KMS-11 (cell line): ENCODE results near the gene CLDN7.

ENCODE experiments used
- H2AFZ ChIP-seq: fragments of 200-600 bp; sonication (generic); 2 replicates; pipeline ENCODE4 v1.6.1; 2016; ENCODE audit warnings: antibody characterized with exemption, mixed run types, low read depth
- H3K27ac ChIP-seq: fragments of 200-600 bp; sonication (generic); 2 replicates; pipeline ENCODE4 v1.6.1; 2016; ENCODE audit warnings: mild to moderate bottlenecking, mixed run types
- H3K27me3 ChIP-seq: fragments of 200-600 bp; sonication (generic); 2 replicates; pipeline ENCODE4 v1.6.1; 2017; ENCODE audit warnings: mild to moderate bottlenecking, low read depth, mixed run types, moderate library complexity; ENCODE audit not compliant: insufficient read depth
- H3K36me3 ChIP-seq: fragments of 200-600 bp; sonication (generic); 2 replicates; pipeline ENCODE4 v1.6.1; 2017; ENCODE audit warnings: mild to moderate bottlenecking, mixed run types; ENCODE audit not compliant: insufficient read depth
- H3K4me1 ChIP-seq: fragments of 200-600 bp; sonication (generic); 2 replicates; pipeline ENCODE4 v1.6.1; 2016; ENCODE audit warnings: mild to moderate bottlenecking, low read depth, mixed run types; ENCODE audit not compliant: poor library complexity, severe bottlenecking
- H3K4me2 ChIP-seq: fragments of 200-600 bp; sonication (generic); 2 replicates; pipeline ENCODE4 v1.7.0; 2016; ENCODE audit warnings: mild to moderate bottlenecking, mixed run types
- H3K4me3 ChIP-seq: fragments of 200-600 bp; sonication (generic); IDR thresholded peaks from 2 replicates; pipeline ENCODE4 v1.6.1; 2017; ENCODE audit warnings: low read depth, low read length, mixed read lengths; ENCODE audit not compliant: insufficient read depth
- H3K79me2 ChIP-seq: fragments of 200-600 bp; sonication (generic); 2 replicates; pipeline ENCODE4 v1.6.1; 2016; ENCODE audit warnings: low read depth, mixed run types; ENCODE audit not compliant: insufficient read depth
- H3K9ac ChIP-seq: fragments of 200-600 bp; sonication (generic); 2 replicates; pipeline ENCODE4 v1.6.1; 2016; ENCODE audit warnings: mild to moderate bottlenecking, mixed run types
- H4K20me1 ChIP-seq: fragments of 200-600 bp; sonication (generic); 2 replicates; pipeline ENCODE4 v1.6.1; 2016; ENCODE audit warnings: mild to moderate bottlenecking, mixed run types; ENCODE audit not compliant: insufficient read depth
- CTCF ChIP-seq: fragments of 200-600 bp; sonication (generic); conservative IDR thresholded peaks from 2 replicates; pipeline ENCODE4 v1.6.1; 2017; ENCODE audit warnings: low read depth, mild to moderate bottlenecking, antibody characterized with exemption, low read length, moderate library complexity, mixed read lengths

CLDN7 gene

GRCh38 chr17:7223375-7223774 is 38.9 kb downstream of the CLDN7 start:
- H4K20me1 ChIP-seq, result no peaks in the 10 kb centered on the region
- no peak for TF ChIP-seq CTCF
- H3K4me1 ChIP-seq, result no peaks in the 10 kb centered on the region
- no peaks in the 10 kb centered on the region for H3K27me3 ChIP-seq
- H3K9ac ChIP-seq, result no peak overlapping the region
- no peak overlapping the region for H3K4me3 ChIP-seq
- H3K27ac ChIP-seq, result no peak overlapping the region
- H2AFZ ChIP-seq, result no peak overlapping the region
- no peaks in the 10 kb centered on the region for H3K36me3 ChIP-seq
- H3K79me2 ChIP-seq, result no peaks in the 10 kb centered on the region
- H3K4me2 ChIP-seq, result no peak overlapping the region

DNA sequence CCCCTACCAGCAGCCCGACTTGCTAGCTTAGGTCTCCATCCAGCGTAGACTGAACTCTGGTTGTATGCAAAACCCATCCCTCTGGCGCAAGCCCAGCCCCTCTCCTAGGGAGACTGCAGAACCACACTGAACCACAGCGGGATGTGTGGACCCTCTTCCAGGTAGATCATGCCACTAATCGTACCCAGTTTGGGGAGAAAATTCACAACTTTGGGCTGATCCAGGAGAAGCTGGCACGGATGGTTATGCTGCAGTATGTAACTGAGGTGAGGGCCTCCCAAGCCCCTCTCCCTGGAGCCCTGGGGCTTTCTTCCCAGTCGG is 39.3 kb downstream of the CLDN7 start:
- Histone ChIP-seq H2AFZ (no peak overlapping the region), H4K20me1 (no peaks in the 10 kb centered on the region), H3K79me2 (no peaks in the 10 kb centered on the region), H3K9ac (no peak overlapping the region), H3K36me3 (no peaks in the 10 kb centered on the region), H3K27ac (no peak overlapping the region), H3K4me2 (no peak overlapping the region), H3K27me3 (no peaks in the 10 kb centered on the region), H3K4me3 (no peak overlapping the region), H3K4me1 (no peaks in the 10 kb centered on the region)
- TF ChIP-seq CTCF, result no peak

DNA sequence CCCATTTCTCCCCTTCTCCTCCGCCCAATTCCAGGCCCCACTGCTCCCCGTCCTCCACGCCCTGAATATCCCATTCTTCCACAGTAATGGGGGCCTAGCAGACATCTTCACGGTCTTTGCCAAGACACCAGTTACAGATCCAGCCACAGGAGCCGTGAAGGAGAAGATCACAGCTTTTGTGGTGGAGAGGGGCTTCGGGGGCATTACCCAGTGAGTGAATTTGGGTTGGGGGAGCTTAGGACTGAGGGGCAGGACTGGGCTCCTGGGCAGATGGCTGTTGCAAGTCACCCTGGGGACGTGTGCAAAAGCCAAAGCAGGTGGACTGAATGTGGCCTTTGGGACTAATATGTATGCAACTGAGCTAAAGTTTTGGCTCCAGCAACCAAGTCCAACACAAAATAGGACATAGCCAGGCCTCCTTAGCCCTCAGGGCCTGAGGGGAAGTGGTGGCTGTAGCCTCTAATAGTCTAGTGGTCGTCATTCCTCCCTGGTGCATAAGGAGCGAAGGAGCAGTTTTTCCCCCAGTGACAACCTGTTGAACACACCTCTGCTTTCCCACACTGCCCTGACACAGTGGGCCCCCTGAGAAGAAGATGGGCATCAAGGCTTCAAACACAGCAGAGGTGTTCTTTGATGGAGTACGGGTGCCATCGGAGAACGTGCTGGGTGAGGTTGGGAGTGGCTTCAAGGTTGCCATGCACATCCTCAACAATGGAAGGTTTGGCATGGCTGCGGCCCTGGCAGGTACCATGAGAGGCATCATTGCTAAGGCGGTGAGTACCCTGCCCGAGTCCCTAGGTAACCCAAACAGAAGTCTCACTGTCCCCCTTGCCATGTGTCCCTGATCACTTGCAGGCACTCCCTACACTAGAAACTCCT is 39.9 kb downstream of the CLDN7 start:
- Histone ChIP-seq H3K4me3 (no peak overlapping the region), H3K27me3 (no peaks in the 10 kb centered on the region), H3K9ac (no peak overlapping the region), H4K20me1 (no peaks in the 10 kb centered on the region), H2AFZ (no peak overlapping the region), H3K4me2 (no peak overlapping the region), H3K27ac (no peak overlapping the region), H3K79me2 (no peaks in the 10 kb centered on the region), H3K4me1 (no peaks in the 10 kb centered on the region), H3K36me3 (no peaks in the 10 kb centered on the region)
- TF ChIP-seq CTCF, result no peak

DNA sequence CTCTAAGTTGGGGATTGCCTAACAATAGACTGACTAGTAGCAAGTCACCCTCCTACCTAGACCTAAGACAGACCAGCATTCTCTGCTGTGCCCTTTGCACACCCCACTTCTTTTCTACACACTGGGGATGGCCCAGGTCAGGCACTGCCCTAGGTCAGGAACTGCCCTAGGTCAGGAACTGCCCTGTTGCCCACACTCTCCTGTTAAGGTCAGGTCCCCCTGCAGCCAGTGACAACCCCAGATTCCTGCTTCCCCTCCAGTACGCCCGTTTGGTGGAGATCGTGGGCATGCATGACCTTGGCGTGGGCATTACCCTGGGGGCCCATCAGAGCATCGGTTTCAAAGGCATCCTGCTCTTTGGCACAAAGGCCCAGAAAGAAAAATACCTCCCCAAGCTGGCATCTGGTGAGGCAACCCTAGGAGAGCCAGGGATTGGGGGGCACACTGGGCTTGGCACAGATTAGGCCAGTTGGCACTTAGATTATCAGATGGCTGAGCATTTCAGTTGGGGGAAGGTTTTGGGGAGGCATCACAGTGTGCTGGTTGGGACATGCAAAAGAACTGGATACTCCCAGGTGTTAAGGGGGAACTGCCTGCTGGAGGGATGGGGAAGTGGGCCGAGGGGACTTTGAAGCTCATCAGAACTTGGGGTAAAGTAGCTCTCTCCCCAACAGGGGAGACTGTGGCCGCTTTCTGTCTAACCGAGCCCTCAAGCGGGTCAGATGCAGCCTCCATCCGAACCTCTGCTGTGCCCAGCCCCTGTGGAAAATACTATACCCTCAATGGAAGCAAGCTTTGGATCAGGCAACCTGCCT is 40.8 kb downstream of the CLDN7 start:
- H3K4me3 ChIP-seq, result no peak overlapping the region
- no peaks in the 10 kb centered on the region for H3K27me3 ChIP-seq
- H3K27ac ChIP-seq, result no peak overlapping the region
- H3K4me1 ChIP-seq, result no peaks in the 10 kb centered on the region
- no peaks in the 10 kb centered on the region for H4K20me1 ChIP-seq
- no peak overlapping the region for H2AFZ ChIP-seq
- H3K4me2 ChIP-seq, result no peak overlapping the region
- no peak for TF ChIP-seq CTCF
- no peak overlapping the region for H3K9ac ChIP-seq
- H3K79me2 ChIP-seq, result no peaks in the 10 kb centered on the region
- H3K36me3 ChIP-seq, result no peaks in the 10 kb centered on the region
